GM18868 (cell line): ENCODE data around the gene TSGA10.
"Not testable (repeated sequence)": the region's sequence is repeated elsewhere in the genome, so short reads cannot be mapped to it uniquely, and the experiment has no call there.

Experiments
- ATAC-seq: cut with Tn5 transposase; IDR thresholded peaks from one replicate; pipeline ENCODE4 v1.9.1; 2021; ENCODE audit warnings: mild to moderate bottlenecking, moderate library complexity; ENCODE audit not compliant: unreplicated experiment

Gene TSGA10

DNA sequence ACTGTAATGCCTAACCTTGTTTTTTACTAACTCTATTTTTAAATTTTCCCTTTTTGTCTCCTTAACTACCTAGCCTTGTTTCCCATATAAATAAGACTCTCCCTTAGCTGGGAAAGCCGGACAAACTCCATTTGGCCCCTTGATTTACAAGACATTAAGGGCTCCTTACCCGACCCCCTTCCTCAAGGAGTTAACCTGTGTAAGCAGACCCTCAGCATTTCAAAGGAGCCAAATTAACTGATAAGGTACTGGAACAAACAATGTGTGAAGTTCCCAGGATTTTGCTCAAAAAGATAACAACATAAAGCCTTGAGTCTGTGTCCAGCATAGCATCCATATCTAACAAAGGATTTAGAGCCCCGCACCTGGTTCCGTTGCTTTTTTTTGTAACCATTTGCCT lies 72.9 kb downstream of the TSGA10 start:
- no peak for ATAC-seq

DNA sequence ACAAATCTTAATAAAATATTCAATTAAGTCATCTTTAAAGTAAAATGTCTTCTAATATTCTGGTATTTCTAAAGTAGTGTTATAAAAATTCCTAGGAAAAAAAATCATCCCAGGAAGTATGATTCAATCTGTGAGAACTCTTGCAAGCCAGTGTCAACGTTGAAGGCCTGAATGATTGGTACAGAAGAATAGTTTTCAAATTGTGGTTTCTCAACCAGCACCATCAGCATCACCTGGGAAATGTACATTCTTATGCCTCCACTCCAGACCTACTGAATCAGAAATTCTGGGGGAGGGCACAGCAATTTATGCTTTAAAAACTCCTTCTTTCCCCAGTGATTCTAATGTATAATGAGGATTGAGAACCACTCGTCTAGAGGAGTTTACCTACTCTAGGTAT lies 75.5 kb downstream of the TSGA10 start:
- no peak for ATAC-seq

DNA sequence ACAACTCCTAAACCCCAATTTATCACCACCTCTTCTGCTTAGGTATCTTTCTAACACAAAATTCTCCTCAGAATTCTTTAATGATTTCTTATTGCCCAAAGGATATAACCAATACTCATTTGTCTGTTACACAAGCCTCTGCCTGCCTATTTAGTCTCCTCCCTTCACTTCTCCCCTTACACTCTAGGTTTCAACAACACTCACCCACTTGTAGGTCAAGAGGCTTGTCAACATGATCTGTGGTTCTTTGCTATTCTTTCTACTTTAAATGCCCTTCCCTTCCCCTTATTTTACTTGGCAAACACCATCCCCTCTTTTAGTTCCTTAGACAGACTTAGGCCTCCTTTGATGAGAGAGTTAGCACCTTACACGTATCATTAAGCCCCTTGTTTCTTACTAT lies 82.2 kb downstream of the TSGA10 start:
- no peak for ATAC-seq

DNA sequence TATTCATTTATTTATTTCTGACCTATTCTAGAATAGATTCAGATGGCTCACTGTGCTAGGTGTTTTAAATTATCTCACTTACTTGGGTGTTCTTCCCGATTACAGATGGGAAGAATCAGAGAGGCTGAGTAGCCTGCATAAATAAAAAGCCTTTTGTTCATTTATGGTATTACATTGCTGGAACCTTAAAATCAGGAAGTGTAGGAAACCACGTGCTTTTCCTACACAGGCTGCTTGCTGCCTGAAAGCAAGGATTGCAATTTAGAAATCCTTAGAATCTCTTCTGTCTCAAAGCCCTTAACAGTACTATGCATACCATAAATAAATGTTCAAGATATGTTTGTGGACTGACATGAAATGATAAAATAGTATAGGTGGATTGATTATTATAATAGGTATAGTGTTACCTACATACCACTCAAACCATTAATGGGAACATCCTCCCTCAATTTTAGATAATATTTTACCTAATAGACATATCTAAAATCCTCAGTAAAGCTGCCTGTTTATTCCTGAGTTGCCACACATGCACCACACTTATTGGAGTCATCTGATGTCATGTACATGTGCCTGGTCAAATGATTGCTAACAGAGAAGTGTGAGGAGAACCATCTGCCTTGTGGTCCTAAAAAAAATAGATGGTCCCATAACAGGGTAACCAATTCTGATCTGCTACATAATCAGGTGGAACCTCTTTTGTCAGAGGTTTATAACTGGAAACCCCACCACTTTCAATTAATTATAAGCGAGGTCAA lies 86.7 kb downstream of the TSGA10 start:
- no peak for ATAC-seq

DNA sequence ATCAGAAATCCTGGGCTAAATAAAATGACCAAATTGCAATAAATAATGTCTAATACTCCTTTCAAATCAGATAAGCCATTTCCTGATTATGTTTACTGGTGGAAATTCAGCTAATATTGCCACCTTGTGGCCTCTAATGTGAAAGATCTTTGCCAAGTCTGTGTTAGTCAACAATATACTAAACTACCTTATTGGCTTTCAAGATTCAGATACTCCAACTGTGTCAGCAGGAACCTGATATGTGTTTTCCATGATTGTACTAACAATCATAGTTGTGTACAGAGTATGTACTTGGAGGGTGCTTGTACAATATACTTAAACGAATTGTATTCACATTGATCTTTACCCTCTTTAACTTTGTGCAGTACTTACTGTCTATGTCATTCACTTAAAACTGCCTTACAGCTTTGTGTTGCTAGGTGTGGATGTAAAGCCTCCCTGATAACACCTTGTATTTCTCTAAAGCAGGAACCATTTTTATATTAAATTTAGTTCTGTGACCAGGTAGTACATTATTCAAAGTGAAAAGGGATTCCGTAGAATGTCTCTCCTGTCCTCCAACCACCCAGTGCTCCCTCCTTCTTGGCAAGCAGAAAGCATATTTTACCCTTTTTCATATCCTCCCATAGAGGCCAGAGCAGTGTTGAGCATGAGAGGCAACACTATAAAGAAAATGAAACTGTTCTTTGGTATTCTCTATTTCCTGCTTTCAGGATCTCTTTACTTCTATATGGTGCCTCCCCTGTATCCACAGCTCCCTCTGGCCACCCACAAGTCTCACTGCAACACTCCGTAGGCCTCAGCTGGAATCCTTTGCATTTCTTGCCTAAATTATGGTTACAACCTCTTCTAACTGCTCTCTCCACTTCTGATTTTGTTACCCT lies 88.4 kb downstream of the TSGA10 start:
- peak; percentile 94 for ATAC-seq

DNA sequence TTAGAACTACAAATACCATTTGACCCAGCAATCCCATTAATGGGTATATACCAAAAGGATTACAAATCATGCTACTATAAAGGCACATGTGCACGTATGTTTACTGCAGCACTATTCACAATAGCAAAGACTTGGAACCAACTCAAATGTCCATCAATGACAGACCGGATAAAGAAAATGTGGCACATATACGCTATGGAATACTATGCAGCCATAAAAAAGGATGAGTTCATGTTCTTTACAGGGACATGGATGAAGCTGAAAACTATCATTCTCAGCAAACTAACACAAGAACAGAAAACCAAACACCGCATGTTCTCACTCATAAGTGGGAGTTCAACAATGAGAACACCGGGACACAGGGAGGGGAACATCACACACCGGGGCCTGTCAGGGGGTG lies 105.6 kb downstream of the TSGA10 start:
- ATAC-seq = not testable (repeated sequence)

DNA sequence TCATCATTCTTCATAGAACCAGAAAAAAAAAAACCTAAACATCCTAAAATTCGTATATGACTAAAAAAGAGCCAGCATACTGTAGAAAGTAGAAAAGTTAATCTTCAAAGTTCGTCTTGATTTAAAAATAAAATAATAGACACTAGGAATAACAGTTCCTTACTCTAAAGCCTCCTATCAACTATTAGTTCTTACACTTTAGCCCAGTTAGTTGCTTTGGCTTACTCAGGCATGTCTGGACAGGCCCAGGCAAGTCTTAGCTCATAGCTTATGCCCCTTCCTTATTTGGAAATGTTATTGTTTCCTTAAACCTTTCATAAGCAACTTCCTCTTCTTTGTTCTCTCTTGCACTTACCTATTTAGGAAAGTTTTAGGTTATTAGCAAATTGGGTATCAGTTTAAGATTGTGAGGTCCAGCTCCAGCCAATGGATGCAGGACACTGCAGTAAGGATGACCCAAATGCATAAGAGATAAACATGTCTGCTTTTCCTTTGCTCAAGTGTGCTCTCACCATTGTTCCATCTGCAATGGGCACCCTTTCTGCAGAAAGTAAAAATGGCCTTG lies 113.9 kb downstream of the TSGA10 start:
- ATAC-seq = not testable (repeated sequence)

DNA sequence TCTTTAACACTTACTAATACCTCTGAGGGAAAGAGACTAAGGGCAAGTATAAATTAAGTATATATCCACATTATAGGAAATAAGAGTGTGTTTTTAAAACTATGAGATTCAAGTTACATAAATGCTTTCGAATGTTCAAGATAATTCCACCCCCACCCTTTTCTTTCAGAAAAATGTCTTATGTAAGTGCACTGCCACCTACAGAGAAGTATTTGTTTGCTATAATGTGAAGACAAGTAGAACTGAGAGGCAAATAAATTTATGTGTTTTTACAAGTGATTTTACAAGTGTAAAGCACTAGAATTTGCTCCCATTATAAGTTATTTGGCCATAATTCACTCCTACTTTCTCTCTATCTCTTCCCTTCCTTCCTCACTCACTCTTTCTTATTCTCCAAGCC lies 118.8 kb downstream of the TSGA10 start:
- no peak for ATAC-seq

DNA sequence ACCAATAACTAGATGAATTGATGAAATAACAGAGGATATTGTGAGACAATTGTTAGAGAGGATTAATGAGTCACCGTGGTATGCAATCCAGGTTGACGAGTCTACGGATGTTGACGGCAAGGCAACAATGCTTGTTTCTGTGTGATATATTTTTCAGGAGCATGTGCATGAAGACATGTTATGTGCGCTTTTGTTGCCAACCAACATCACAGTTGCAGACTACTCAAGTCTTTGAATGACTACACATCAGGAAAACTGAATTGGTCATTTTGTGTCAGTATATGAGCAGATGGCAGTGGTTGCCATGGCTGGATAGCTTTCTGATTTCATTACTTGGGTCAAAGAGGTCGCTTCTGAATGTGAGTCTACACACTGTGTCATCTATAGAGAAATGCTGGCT lies 122.0 kb downstream of the TSGA10 start:
- no peak for ATAC-seq

DNA sequence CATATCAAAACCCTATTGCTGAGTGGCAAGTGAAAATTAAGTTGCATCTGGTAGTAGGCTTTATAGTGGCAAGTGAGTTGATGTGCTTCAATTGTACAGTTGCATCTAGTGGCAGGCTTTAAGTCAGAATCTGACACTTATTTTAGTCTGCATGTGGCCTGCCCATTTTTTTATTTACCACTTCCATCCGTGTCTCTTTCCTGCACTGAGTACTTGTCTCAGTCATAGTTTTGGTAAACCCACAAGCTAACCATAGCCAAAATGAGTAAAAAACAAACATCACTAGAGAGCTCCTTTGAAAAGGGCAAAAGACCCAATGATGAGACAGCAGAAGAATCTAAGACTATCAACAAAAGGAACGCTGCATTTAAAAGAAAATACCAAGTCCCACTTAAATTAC lies 122.7 kb downstream of the TSGA10 start:
- no peak for ATAC-seq

DNA sequence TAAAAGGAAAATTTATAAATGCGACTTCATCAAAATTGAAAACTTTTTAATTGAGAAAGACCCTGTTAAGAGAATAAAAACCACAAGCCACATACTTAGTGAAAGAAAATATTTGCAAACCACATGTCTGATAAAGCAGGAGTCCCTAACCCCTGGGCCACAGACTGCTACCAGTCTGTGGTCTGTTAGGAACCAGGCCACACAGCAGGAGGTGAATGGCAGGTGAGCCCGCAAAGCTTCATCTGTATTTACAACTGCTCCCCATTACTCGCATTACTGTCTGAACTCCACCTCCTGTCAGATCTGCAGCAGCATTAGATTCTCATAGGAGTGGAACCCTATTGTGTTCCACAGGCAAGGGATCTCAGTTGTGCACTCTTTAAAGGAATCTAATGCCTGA lies 123.3 kb downstream of the TSGA10 start:
- no peak for ATAC-seq

DNA sequence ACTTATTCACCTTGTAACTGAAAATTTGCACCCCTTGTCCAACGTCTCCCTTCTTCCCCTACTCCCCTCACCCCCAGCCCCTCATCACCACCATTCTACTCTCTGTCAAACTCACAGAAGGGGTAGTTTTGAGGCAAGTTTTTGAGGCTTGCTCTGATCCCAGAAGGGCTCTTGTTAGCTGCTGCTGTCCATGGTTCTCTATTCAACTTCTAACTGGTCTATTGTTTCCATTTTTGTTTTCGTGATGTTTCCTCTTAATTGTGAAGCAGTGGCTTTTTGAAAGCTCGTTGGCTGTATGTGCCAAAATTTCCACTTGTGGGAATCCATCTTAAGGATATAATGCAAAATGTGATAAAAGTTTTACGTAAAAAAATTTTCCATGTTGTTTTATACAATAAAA lies 126.2 kb downstream of the TSGA10 start:
- ATAC-seq = no peak

DNA sequence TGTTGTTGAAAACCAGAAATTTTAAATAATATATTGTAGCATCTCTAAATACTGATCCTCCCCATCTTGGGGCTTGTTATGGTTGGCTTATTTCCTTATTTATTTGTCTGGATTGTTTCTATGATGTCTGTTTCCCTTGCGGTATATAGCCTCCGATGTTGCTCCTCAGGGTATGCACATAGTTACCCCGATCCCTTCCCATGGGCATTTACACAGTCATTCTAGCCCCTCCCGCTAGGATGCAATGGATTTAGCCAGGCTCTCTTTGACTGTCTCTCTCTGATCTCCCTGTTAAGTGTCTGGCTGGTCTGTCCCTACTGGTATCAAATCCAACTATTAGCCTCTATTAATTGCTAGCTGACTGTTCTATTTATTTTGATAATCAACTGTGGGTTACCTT lies 126.9 kb downstream of the TSGA10 start:
- ATAC-seq = no peak

DNA sequence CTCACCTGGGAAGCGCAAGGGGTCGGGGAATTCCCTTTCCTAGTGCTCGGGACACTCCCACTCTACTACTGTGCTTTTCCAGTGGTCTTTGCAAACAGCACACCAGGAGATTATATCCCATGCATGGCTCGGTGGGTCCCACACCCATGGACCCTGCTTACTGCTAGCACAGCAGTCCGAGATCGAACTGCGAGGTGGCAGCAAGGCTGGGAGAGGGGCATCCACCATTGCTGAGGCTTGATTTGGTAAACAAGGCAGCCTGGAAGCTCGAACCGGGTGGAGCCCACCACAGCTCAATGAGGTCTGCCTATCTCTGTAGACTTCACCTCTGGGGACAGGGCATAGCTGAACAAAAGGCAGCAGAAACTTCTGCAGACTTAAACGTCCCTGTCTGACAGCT lies 154.0 kb downstream of the TSGA10 start:
- no peak for ATAC-seq

DNA sequence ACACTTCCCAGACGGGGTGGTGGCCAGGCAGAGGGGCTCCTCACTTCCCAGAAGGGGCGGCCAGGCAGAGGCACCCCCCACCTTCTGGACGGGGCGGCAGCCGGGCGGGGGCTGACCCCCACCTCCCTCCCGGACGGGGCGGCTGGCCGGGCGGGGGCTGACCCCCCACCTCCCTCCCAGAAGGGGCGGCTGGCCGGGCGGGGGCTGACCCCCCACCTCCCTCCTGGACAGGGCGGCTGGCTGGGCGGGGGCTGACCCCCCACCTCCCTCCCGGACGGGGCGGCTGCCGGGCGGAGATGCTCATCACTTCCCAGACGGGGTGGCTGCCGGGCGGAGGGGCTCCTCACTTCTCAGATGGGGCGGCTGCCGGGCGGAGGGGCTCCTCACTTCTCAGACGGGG lies 166.0 kb downstream of the TSGA10 start:
- ATAC-seq = not testable (repeated sequence)

DNA sequence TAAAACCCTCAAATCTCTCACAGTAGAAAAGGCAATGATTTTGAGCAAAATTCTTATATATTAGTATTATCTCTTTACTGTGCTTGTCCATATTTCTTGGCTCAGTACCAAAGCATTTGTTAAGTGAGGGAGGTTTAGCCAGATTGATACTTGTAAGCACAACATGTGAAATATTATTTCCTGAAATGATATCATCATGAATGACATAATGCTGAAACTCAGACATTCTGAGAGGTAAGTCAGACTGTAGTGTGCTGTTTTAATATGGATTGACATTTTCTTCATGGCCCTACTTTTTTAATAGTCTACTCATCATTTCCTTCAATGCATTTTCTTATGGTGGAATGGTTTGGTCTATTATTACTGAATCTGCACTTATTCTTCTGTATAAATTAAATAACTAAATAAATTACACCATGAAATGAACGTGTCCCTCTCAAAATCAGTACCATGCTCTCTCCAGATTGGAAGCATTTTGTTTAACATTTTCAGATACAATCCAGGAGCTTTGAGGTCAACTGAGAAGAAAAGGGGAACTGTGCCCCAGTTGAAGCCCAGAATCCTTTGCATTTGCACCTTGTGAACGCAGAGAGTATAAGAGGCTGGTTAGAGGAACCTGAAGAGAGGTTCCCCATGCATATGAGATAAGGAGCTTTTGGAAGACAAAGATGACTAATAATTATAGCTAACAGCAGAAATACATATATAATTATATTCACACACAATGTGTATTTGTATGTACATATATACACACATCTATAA lies 168.7 kb downstream of the TSGA10 start:
- ATAC-seq = no peak

DNA sequence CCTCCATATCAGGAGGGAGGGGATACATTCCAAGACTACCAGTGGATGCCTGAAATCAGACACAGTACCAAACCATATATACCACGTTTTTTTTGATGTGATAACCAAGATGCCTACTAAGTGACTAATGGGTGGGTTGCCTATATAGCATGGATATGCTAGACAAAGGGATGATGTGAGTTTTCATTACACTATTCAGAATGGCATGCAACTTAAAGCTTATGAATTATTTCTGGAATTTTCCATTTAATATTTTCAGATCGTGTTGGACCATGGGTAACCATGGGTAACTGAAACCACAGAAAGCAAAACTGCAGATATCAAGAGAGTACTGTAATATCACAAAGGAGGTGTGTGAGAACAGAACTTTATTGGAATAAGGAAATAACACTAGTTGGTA lies 179.1 kb downstream of the TSGA10 start:
- no peak for ATAC-seq

DNA sequence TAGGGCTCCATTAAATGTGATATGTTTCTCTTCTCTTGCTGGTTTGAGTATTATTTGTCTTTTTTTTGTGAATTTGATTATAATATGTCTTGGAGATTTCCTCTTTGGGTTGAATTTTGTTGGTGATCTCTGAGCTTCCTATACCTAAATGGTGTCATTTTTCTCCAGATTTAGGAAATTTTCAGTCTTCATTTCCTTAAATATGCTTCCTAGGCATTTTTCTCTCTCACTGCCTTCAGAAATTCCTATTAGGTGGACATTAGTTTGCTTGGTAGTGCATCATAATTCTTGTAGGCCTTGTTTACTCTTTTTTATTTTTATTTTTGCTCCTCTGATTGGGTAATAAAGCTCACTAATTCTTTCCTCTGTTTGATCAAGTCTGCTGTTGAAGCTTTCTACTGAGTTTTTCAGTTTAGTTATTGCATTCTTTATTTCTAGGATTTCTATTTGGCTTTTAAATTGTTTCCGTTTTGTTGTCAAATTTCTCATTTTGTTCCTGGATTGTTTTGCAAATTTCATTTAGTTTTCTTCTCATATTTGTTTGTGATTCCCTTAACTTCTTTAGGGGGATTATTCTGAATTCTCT lies 182.1 kb downstream of the TSGA10 start:
- no peak for ATAC-seq

DNA sequence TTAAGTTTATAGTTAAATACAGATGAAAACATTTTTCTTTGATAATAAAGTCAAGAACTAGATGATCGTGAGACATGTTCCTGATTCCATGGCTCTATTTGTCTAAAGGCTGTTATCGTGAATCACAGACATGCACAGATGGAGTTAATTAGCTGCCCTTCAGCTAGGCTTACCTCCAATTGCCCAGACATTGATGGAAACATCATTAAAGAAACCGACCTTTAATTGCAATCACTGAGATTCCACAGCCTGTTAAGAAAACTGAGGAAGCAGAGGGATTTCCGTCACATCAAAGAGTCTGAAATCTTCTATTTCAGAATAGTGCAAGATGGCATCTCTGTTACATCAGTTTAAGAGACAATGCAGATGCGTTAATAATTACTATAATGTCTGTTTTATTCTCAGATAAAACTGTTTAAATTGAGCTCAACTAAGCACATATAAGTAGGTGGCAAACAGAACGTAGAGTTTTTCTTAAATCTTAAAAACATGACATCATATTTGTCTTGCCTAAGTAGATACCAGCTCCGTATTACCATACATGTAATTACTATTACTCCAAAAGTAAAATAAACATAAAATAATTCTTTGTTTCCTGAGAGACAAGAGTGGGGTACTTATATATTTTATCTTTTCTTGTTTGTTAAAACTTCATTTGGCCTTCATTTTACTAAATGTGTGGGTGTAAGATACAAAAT lies 194.8 kb downstream of the TSGA10 start:
- ATAC-seq = no peak

DNA sequence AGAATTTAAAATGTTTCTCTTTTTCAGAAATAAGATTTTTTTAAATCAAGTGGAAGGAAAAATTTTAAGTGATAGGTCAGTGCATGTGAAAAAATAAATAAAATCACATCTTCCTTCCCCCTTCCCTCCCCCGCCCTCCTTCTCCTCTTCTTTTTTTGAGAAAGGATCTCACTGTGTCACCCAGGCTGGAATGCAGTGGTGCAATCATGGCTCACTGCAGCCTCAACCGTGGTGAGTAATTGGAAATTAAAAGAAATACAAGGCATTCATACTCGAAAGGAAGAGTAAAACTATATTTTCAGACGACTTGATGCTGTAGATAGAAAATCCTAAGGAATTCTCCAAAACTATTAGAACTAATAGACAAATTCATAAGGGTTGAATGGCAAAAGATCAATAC lies 201.8 kb downstream of the TSGA10 start:
- no peak for ATAC-seq
